Astrocyte (in vitro differentiated cells and primary cell): ENCODE measurements around the gene AADAT. TPM values are rescaled to one million over a fixed set of nuclear protein-coding genes. Genes with fewer than 3 reads are reported as not detected.

Source experiments
- DNase-seq: peaks from one replicate; pipeline ENCODE4 v3.0.0-alpha.2; 2010; ENCODE audit warnings: low read depth
- FAIRE-seq: peaks from 2 replicates; lab custom pipeline; 2011; peaks lifted over from hg19 to GRCh38; lab: Jason Lieb, UNC
- H2AFZ ChIP-seq: 2 replicates; pipeline ENCODE4 v1.6.0; 2012; ENCODE audit warnings: low read depth, low read length, inconsistent platforms
- H3K27ac ChIP-seq: 2 replicates; pipeline ENCODE4 v1.5.1; 2011; ENCODE audit warnings: low read depth, low read length, inconsistent platforms
- H3K27me3 ChIP-seq: 2 replicates; pipeline ENCODE4 v1.6.0; 2011; ENCODE audit warnings: low read length, inconsistent platforms; ENCODE audit not compliant: insufficient read depth
- H3K36me3 ChIP-seq: 2 replicates; pipeline ENCODE4 v1.5.1; 2011; ENCODE audit warnings: low read length, inconsistent platforms; ENCODE audit not compliant: insufficient read depth
- H3K4me1 ChIP-seq: 2 replicates; pipeline ENCODE4 v1.5.1; 2011; ENCODE audit warnings: low read length, inconsistent platforms; ENCODE audit not compliant: insufficient read depth
- H3K4me2 ChIP-seq: 2 replicates; pipeline ENCODE4 v1.6.0; 2012; ENCODE audit warnings: low read length, inconsistent platforms
- H3K4me3 ChIP-seq: 2 replicates; pipeline ENCODE4 v1.5.1; 2011; ENCODE audit warnings: low read depth, mild to moderate bottlenecking, low read length, inconsistent platforms; ENCODE audit not compliant: insufficient read depth
- H3K79me2 ChIP-seq: 2 replicates; pipeline ENCODE4 v1.6.0; 2012; ENCODE audit warnings: mild to moderate bottlenecking, low read length, inconsistent platforms; ENCODE audit not compliant: insufficient read depth
- H3K9ac ChIP-seq: 2 replicates; pipeline ENCODE4 v1.6.0; 2012; ENCODE audit warnings: mild to moderate bottlenecking, low read length, inconsistent platforms
- H3K9me3 ChIP-seq: 2 replicates; pipeline ENCODE4 v1.5.1; 2012; ENCODE audit warnings: low read depth, mild to moderate bottlenecking, low read length, inconsistent platforms; ENCODE audit not compliant: insufficient read depth
- H4K20me1 ChIP-seq: 2 replicates; pipeline ENCODE4 v1.6.0; 2012; ENCODE audit warnings: low read length, inconsistent platforms; ENCODE audit not compliant: insufficient read depth
- H3K27ac Mint-ChIP-seq: one replicate; pipeline ENCODE4 v1.8.0; 2021; ENCODE audit warnings: mild to moderate bottlenecking, mixed read lengths; ENCODE audit not compliant: unreplicated experiment
- H3K27me3 Mint-ChIP-seq: one replicate; pipeline ENCODE4 v1.8.0; 2021; ENCODE audit warnings: low read depth, mixed read lengths; ENCODE audit not compliant: unreplicated experiment
- H3K36me3 Mint-ChIP-seq: one replicate; pipeline ENCODE4 v1.8.0; 2021; ENCODE audit warnings: low read depth, mixed read lengths; ENCODE audit not compliant: unreplicated experiment
- H3K4me1 Mint-ChIP-seq: one replicate; pipeline ENCODE4 v1.8.0; 2021; ENCODE audit warnings: low read depth, mixed read lengths; ENCODE audit not compliant: unreplicated experiment
- H3K4me3 Mint-ChIP-seq: one replicate; pipeline ENCODE4 v1.8.0; 2021; ENCODE audit warnings: mild to moderate bottlenecking, moderate library complexity, mixed read lengths; ENCODE audit not compliant: unreplicated experiment
- H3K9me3 Mint-ChIP-seq: one replicate; pipeline ENCODE4 v1.8.0; 2021; ENCODE audit warnings: mild to moderate bottlenecking, mixed read lengths; ENCODE audit not compliant: unreplicated experiment
- CTCF ChIP-seq: IDR thresholded peaks from 2 replicates; pipeline ENCODE4 v1.5.1; 2011; ENCODE audit warnings: low read depth, mild to moderate bottlenecking, inconsistent platforms, low read length, moderate library complexity; ENCODE audit not compliant: insufficient read depth
- EZH2 ChIP-seq: IDR thresholded peaks from 2 replicates; pipeline ENCODE4 v1.6.1; 2012; ENCODE audit warnings: mild to moderate bottlenecking, low read length, inconsistent platforms; ENCODE audit not compliant: insufficient read depth
- total RNA-seq: library from RNA; stranded (reverse); gene quantifications from 2 replicates; pipeline ENCODE4 v1.2.1, GENCODE V29; 2021

Gene AADAT
- total RNA-seq, 1 donor from 2014 or later: 10.5 TPM

DNA sequence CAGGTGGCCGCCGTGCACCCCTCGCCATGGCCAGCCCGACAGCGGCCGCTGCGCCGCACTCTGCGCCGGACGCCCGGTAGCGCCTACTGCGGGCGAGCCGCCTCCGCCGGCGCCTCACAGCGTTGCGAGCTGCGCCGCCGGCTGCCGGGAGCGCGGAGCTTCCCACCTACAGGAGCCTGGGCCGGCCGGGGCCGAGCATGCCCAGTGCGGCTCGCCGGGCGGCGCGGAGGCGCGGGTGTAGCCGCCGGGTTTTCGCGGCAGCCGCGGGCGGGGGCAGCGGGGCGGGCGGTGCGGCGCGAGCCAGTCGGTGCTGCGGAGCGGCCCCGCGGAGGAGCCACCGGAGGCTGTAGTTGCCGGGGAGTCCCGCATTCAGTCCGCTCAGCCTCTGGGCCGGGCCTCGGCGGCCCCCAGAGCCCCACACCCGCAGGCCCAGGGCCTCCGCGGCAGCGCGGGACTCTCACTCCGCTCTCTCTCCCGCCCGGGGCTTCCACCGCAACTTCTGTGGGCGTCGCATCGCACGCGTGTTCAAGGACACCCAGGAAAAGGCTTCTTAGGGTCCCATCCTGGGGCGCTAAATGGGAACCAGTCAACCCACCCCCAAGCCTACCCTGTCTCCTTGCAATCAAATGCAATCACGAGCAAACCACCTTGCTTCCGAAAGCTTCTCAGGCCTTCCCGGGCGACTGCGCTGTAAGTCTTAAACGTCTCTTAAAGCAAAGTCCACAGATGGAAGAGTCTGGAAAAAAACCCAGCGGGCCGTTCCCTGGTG, 63.3 kb downstream of the AADAT start, which contains the start of gene MFAP3L:
Gene MFAP3L, minus strand, starts transcription at position 143 of the 769 bp plus-strand sequence. CDS start 20,518 bp downstream, outside the sequence.
- Histone ChIP-seq H4K20me1 (no peaks in the 10 kb centered on the region), H3K36me3 (no peaks in the 10 kb centered on the region), H3K4me2 (peak within 1 kb of the TSS; percentile 98), H3K27me3 (no peaks in the 10 kb centered on the region), H3K27ac (peak within 1 kb of the TSS; percentile 76), H3K9me3 (no peaks in the 10 kb centered on the region), H3K9ac (peak within 1 kb of the TSS; percentile 92), H3K4me3 (peak within 1 kb of the TSS; percentile 92), H3K4me1 (peaks cover 5% of the 10 kb centered on the region), H2AFZ (peak within 1 kb of the TSS; percentile 95), H3K79me2 (peaks cover 2% of the 10 kb centered on the region)
- FAIRE-seq (no peak), DNase-seq (peak; percentile 85)
- H3K27me3 Mint-ChIP-seq: peaks cover 11% of the 10 kb centered on the region
- H3K36me3 Mint-ChIP-seq: peaks cover 11% of the 10 kb centered on the region
- H3K4me1 Mint-ChIP-seq: peaks cover 16% of the 10 kb centered on the region
- peak within 1 kb of the TSS; percentile 97 for H3K27ac Mint-ChIP-seq
- TF ChIP-seq EZH2 (no peak), CTCF (no peak)
- H3K4me3 Mint-ChIP-seq: peak within 1 kb of the TSS; percentile 92
- no peaks in the 10 kb centered on the region for H3K9me3 Mint-ChIP-seq

DNA sequence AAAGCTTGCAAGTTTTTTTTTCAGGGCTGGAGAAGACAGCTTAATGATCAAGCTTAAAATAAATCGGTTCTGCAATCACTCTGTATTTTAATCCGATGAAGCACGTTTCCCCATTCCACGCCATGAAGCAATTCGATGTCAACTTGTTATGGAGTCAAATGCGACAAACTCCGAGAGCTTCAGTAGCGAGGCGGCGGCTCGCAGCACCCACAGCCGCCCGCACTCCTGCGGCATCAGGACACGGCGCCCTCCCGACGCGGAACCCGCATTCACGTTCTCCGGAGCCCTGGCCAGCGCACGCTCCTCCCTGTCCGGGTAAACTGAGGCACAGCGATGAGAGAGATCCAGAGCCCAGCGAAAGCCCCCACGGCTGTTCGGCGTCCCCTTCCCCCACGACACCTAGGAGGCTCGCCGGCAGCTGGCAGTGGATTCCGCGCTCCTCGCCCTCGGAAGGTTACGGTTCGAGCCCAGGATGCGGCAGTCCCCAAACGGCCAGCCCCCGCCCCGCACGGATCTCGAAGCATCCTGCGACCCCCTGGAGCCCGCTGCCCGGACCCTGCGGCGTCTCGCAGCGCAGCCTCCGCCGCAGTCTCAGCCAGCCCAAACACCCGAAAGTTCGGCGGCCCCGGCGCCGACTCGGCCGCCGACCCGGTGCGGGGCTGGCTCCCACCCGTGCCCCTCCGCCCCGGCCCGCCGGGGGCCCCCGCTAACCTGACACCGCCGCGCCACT, 64.1 kb downstream of the AADAT start:
- Mint-ChIP-seq H3K36me3 (peaks cover 12% of the 10 kb centered on the region), H3K9me3 (no peaks in the 10 kb centered on the region), H3K27me3 (peaks cover 11% of the 10 kb centered on the region), H3K4me3 (peak overlapping the region; percentile 92), H3K27ac (peak overlapping the region; percentile 69), H3K4me1 (peaks cover 14% of the 10 kb centered on the region)
- Histone ChIP-seq H3K27ac (no peak overlapping the region), H3K79me2 (peaks cover 2% of the 10 kb centered on the region), H3K4me3 (peak overlapping the region; percentile 92), H4K20me1 (no peaks in the 10 kb centered on the region), H3K36me3 (no peaks in the 10 kb centered on the region), H3K9me3 (no peaks in the 10 kb centered on the region), H3K27me3 (no peaks in the 10 kb centered on the region), H3K9ac (peak overlapping the region; percentile 92), H2AFZ (peak overlapping the region; percentile 76), H3K4me1 (peaks cover 5% of the 10 kb centered on the region), H3K4me2 (peak overlapping the region; percentile 98)
- peak; percentile 13 for FAIRE-seq
- TF ChIP-seq CTCF (no peak), EZH2 (peak; percentile 28)
- no peak for DNase-seq
